GM06990 (cell line): ENCODE measurements around the gene LAMA1.

Experiments
- DNase-seq: peaks from one replicate; pipeline ENCODE4 v3.0.0-alpha.2; 2011; ENCODE audit not compliant: insufficient read length; ENCODE audit errors: extremely low read depth
- H3K27me3 ChIP-seq: replicated peaks from 2 replicates; pipeline ENCODE4 v1.6.0; 2011; ENCODE audit warnings: low read length; ENCODE audit not compliant: control insufficient read depth, insufficient read depth
- H3K36me3 ChIP-seq: 2 replicates; pipeline ENCODE4 v1.5.1; 2011; ENCODE audit warnings: low read length; ENCODE audit not compliant: control insufficient read depth, insufficient read depth
- H3K4me3 ChIP-seq: replicated peaks from 2 replicates; pipeline ENCODE4 v1.5.1; 2011; ENCODE audit warnings: low read depth, mild to moderate bottlenecking, control low read depth, low read length
- CTCF ChIP-seq: IDR thresholded peaks from 2 replicates; pipeline ENCODE4 v1.5.1; 2011; ENCODE audit warnings: low read length, control low read depth, mild to moderate bottlenecking, inconsistent platforms; ENCODE audit not compliant: insufficient read depth, poor library complexity, severe bottlenecking

Gene LAMA1

GRCh38 chr18:7104649-7105048 lies 12.9 kb downstream of the LAMA1 start:
- no peak for TF ChIP-seq CTCF
- no peak overlapping the region for H3K4me3 ChIP-seq
- H3K27me3 ChIP-seq = no peaks in the 10 kb centered on the region
- no peak for DNase-seq
- H3K36me3 ChIP-seq = no peaks in the 10 kb centered on the region

GRCh38 chr18:7102131-7102530 lies 15.5 kb downstream of the LAMA1 start:
- Histone ChIP-seq H3K27me3 (no peaks in the 10 kb centered on the region), H3K4me3 (no peak overlapping the region), H3K36me3 (no peaks in the 10 kb centered on the region)
- DNase-seq = no peak
- no peak for TF ChIP-seq CTCF

GRCh38 chr18:7096838-7097237 lies 20.8 kb downstream of the LAMA1 start:
- no peak for DNase-seq
- TF ChIP-seq CTCF = no peak
- no peaks in the 10 kb centered on the region for H3K36me3 ChIP-seq
- H3K27me3 ChIP-seq = no peaks in the 10 kb centered on the region
- H3K4me3 ChIP-seq = no peak overlapping the region

- Histone ChIP-seq H3K4me3 (no peak overlapping the region), H3K27me3 (no peaks in the 10 kb centered on the region), H3K36me3 (no peaks in the 10 kb centered on the region)
- no peak for TF ChIP-seq CTCF
- DNase-seq = no peak
These were observed 23.2 kb downstream of the LAMA1 start for GRCh38 chr18:7094427-7094826.

- Histone ChIP-seq H3K4me3 (no peak overlapping the region), H3K27me3 (no peaks in the 10 kb centered on the region), H3K36me3 (no peaks in the 10 kb centered on the region)
- DNase-seq = no peak
- no peak for TF ChIP-seq CTCF
These were observed 26.8 kb downstream of the LAMA1 start for GRCh38 chr18:7090771-7091170.

- H3K36me3 ChIP-seq = no peaks in the 10 kb centered on the region
- no peak for TF ChIP-seq CTCF
- no peaks in the 10 kb centered on the region for H3K27me3 ChIP-seq
- no peak overlapping the region for H3K4me3 ChIP-seq
- no peak for DNase-seq
These were observed 28.2 kb downstream of the LAMA1 start for GRCh38 chr18:7089369-7089768.
